ENCODE measurements around the gene TAOK3.
"Not testable (repeated sequence)": the region's sequence is repeated elsewhere in the genome, so short reads cannot be mapped to it uniquely, and the experiment has no call there.

TAOK3 gene

GRCh38 chr12:118354903-118355302 is 17.8 kb downstream of the TAOK3 start:
- no peak for TF ChIP-seq CTCF (IDR thresholded peaks at IDR 0.05; ENCODE audit: low read depth, low read length, missing control alignments)
- no peak overlapping the region for H3K4me3 ChIP-seq (replicated peaks; ENCODE audit: low read depth, low read length)
- no peak for DNase-seq (ENCODE audit: extremely low read depth, low read depth)

DNA sequence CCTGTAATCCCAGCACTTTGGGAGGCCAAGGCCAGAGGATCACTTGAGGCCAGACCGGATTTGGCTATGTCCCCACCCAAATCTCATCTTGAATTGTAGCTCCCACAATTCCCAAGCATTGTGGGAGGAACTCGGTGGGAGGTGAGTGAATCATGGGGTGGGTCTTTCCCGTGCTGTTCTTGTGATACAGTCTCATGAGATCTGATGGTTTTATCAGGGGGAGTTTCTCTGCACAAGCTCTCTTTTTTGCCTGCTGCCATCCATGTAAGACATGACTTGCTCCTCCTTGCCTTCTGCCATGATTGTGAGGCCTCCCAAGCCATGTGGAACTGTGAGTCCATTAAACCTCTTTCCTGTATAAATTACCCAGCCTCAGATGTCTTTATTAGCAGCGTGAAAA is 18.2 kb downstream of the TAOK3 start:
- H3K4me3 ChIP-seq (replicated peaks; ENCODE audit: low read depth, low read length) = not testable (repeated sequence)

DNA sequence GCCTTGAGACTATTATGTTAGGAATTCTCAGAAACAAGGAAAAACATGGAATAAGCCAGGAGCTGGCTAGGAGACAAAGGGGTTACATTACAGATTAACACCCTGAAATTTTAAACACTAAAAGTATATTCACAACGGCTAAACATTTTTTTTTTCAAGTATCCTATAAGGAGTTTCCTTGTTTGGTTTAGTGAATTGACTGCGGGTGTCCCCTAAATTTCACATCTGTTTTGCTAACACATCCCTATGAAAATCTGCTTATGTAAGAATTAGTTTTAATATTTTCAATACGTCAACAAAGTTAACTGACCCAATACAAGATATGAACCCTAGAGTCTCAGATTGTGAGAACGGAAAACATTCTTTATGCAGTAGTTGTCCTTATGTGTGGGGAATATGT is 19.0 kb downstream of the TAOK3 start:
- no peak for DNase-seq (ENCODE audit: extremely low read depth, low read depth)
- no peak overlapping the region for H3K4me3 ChIP-seq (replicated peaks; ENCODE audit: low read depth, low read length)
- TF ChIP-seq CTCF (IDR thresholded peaks at IDR 0.05; ENCODE audit: low read depth, low read length, missing control alignments) = no peak

More for the DNA sequence above, 18.2 kb downstream of the TAOK3 start:
- DNase-seq (ENCODE audit: extremely low read depth, low read depth) = not testable (repeated sequence)

GRCh38 chr12:118350908-118351559 is 21.7 kb downstream of the TAOK3 start:
- TF ChIP-seq CTCF (IDR thresholded peaks at IDR 0.05; ENCODE audit: low read depth, low read length, missing control alignments) = no peak
- no peak overlapping the region for H3K4me3 ChIP-seq (replicated peaks; ENCODE audit: low read depth, low read length)
- DNase-seq (ENCODE audit: extremely low read depth, low read depth) = no peak

GRCh38 chr12:118347916-118348315 is 24.8 kb downstream of the TAOK3 start:
- DNase-seq (ENCODE audit: extremely low read depth, low read depth) = no peak
- no peak overlapping the region for H3K4me3 ChIP-seq (replicated peaks; ENCODE audit: low read depth, low read length)
- TF ChIP-seq CTCF (IDR thresholded peaks at IDR 0.05; ENCODE audit: low read depth, low read length, missing control alignments) = no peak

GRCh38 chr12:118346895-118347294 is 25.8 kb downstream of the TAOK3 start:
- no peak overlapping the region for H3K4me3 ChIP-seq (replicated peaks; ENCODE audit: low read depth, low read length)
- DNase-seq (ENCODE audit: extremely low read depth, low read depth) = no peak
- TF ChIP-seq CTCF (IDR thresholded peaks at IDR 0.05; ENCODE audit: low read depth, low read length, missing control alignments) = no peak

GRCh38 chr12:118345355-118345754 is 27.4 kb downstream of the TAOK3 start:
- no peak for DNase-seq (ENCODE audit: extremely low read depth, low read depth)
- no peak for TF ChIP-seq CTCF (IDR thresholded peaks at IDR 0.05; ENCODE audit: low read depth, low read length, missing control alignments)
- no peak overlapping the region for H3K4me3 ChIP-seq (replicated peaks; ENCODE audit: low read depth, low read length)

Measured in HFF-Myc (cell line).